PC-3 (cell line): ENCODE data around the gene SLC4A4. TPM values are rescaled to one million over a fixed set of nuclear protein-coding genes. Genes with fewer than 3 reads are reported as not detected.
A peak's percentile ranks its signal among the peaks of the same experiment; 100 is the strongest.

Experiments
- ATAC-seq: fragments of 200-7000 bp; cut with Tn5 transposase; 2 replicates; pipeline ENCODE4 v1.9.1; 2020; ENCODE audit warnings: mild to moderate bottlenecking, moderate library complexity
- BruUV-seq: library from RNA; stranded (reverse); fragments of 400-500 nt; replicated peaks from 2 replicates; lab custom pipeline; 2021; lab: Mats Ljungman, UMichigan
- CTCF ChIA-PET: fragments of 300-600 bp; sonication (Branson Sonifier 250); formaldehyde crosslinking; loops from one replicate; lab custom pipeline; 2022; ENCODE audit warnings: antibody characterized with exemption; lab: Charles Lee
- POLR2A ChIA-PET: fragments of 300-600 bp; sonication (Branson Sonifier 250); formaldehyde crosslinking; loops from one replicate; lab custom pipeline; 2022; ENCODE audit warnings: antibody characterized with exemption; ENCODE audit not compliant: unreplicated experiment; lab: Charles Lee
- DNase-seq: peaks from one replicate; pipeline ENCODE4 v3.0.0-alpha.2; 2015
- H2AFZ ChIP-seq: fragments of 300-600 bp; sonication (generic); 2 replicates; pipeline ENCODE4 v1.6.0; 2016; ENCODE audit warnings: antibody characterized with exemption, low read length
- H3F3A ChIP-seq: fragments of 300-600 bp; sonication (generic); one replicate; pipeline ENCODE4 v1.6.0; 2017; ENCODE audit warnings: antibody characterized with exemption, low read length, control low read depth, mild to moderate bottlenecking; ENCODE audit not compliant: unreplicated experiment
- H3K27ac ChIP-seq: fragments of 300-600 bp; sonication (generic); 2 replicates; pipeline ENCODE4 v1.5.1; 2016; ENCODE audit warnings: mild to moderate bottlenecking, low read length
- H3K27me3 ChIP-seq: fragments of 300-600 bp; sonication (generic); 2 replicates; pipeline ENCODE4 v1.6.1; 2016; ENCODE audit warnings: low read length, mixed read lengths
- H3K36me3 ChIP-seq: fragments of 300-600 bp; sonication (generic); 2 replicates; pipeline ENCODE4 v1.6.1; 2016; ENCODE audit warnings: low read depth, mixed run types, low read length, mixed read lengths
- H3K4me1 ChIP-seq: fragments of 300-600 bp; sonication (generic); 2 replicates; pipeline ENCODE4 v1.5.1; 2016; ENCODE audit warnings: low read length; ENCODE audit not compliant: insufficient read depth
- H3K4me2 ChIP-seq: fragments of 300-600 bp; sonication (generic); 2 replicates; pipeline ENCODE4 v1.6.0; 2016; ENCODE audit warnings: low read length
- H3K4me3 ChIP-seq: fragments of 300-600 bp; sonication (generic); 2 replicates; pipeline ENCODE4 v1.5.1; 2016; ENCODE audit warnings: mild to moderate bottlenecking, low read length, mixed read lengths
- H3K79me2 ChIP-seq: fragments of 300-600 bp; sonication (generic); 2 replicates; pipeline ENCODE4 v1.6.1; 2017; ENCODE audit warnings: low read length, mixed read lengths
- H3K9ac ChIP-seq: fragments of 300-600 bp; sonication (generic); 2 replicates; pipeline ENCODE4 v1.6.0; 2016; ENCODE audit warnings: mild to moderate bottlenecking, low read length
- H3K9me2 ChIP-seq: fragments of 300-600 bp; sonication (generic); replicated peaks from 2 replicates; pipeline ENCODE4 v1.6.1; 2016; ENCODE audit warnings: mixed run types, low read length, mixed read lengths
- H3K9me3 ChIP-seq: fragments of 300-600 bp; sonication (generic); 2 replicates; pipeline ENCODE4 v1.6.1; 2016; ENCODE audit warnings: low read length, mixed read lengths
- H4K20me1 ChIP-seq: fragments of 300-600 bp; sonication (generic); 2 replicates; pipeline ENCODE4 v1.6.1; 2016; ENCODE audit warnings: low read length, mixed read lengths
- EZH2 ChIP-seq: fragments of 300-600 bp; sonication (generic); IDR thresholded peaks from one replicate; pipeline ENCODE4 v1.6.1; 2017; ENCODE audit warnings: antibody characterized with exemption, mild to moderate bottlenecking, low read length; ENCODE audit not compliant: unreplicated experiment
- EZH2phosphoT487 ChIP-seq: fragments of 300-600 bp; sonication (generic); IDR thresholded peaks from 2 replicates; pipeline ENCODE4 v1.6.1; 2018; ENCODE audit warnings: mild to moderate bottlenecking, antibody characterized with exemption, low read length, borderline replicate concordance
- intact Hi-C: fragments of 100-400 bp; cut with micrococcal nuclease; formaldehyde crosslinking; loops from 2 replicates; pipeline ENCODE4 v1.9.0; 2023
- total RNA-seq: library from RNA; depleted of rRNA; stranded (reverse); fragments of >200 nt; gene quantifications from 2 replicates; pipeline ENCODE4 v1.2.3, GENCODE V29; 2014
- TF ChIP-seq, protein P1 (sequence below): fragments of 300-600 bp; sonication (generic); conservative IDR thresholded peaks from 2 replicates; pipeline ENCODE4 v1.5.1; 2017; ENCODE audit warnings: antibody characterized with exemption, low read depth, mild to moderate bottlenecking, low read length

Gene SLC4A4
- total RNA-seq, 1 experiment from 2014 or later: 0.47 TPM

DNA sequence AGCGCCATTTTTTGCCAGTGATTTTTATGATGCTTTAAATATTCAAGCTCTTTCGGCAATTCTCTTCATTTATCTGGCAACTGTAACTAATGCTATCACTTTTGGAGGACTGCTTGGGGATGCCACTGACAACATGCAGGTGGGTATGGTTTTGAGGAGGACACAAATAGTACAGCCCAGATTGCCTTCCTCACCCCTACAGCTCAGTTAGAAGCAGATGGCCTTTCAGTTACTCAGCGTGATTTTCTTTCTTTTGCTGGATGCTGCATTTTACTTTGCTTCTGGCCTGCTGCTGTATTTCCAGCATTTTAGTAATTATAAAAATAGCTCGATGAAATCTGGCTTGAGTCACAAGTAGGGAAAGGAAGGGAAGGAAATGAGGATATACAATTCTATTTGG is 114.7 kb downstream of the SLC4A4 start:
- DNase-seq (no peak), ATAC-seq (no peak)
- H3K9me3 ChIP-seq: no peaks in the 10 kb centered on the region
- ChIA-PET POLR2A (no interaction called here), CTCF (interaction anchor here (0.6 kb wide), 1 partner anchor 444 kb away, joined by 3 read pairs; no protein-coding TSS in a partner anchor)
- H3K4me1 ChIP-seq: peaks cover 14% of the 10 kb centered on the region
- no peak overlapping the region for H3K4me3 ChIP-seq
- TF ChIP-seq, protein P1, sequence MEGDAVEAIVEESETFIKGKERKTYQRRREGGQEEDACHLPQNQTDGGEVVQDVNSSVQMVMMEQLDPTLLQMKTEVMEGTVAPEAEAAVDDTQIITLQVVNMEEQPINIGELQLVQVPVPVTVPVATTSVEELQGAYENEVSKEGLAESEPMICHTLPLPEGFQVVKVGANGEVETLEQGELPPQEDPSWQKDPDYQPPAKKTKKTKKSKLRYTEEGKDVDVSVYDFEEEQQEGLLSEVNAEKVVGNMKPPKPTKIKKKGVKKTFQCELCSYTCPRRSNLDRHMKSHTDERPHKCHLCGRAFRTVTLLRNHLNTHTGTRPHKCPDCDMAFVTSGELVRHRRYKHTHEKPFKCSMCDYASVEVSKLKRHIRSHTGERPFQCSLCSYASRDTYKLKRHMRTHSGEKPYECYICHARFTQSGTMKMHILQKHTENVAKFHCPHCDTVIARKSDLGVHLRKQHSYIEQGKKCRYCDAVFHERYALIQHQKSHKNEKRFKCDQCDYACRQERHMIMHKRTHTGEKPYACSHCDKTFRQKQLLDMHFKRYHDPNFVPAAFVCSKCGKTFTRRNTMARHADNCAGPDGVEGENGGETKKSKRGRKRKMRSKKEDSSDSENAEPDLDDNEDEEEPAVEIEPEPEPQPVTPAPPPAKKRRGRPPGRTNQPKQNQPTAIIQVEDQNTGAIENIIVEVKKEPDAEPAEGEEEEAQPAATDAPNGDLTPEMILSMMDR: no peak
- no peak for TF ChIP-seq EZH2
- TF ChIP-seq EZH2phosphoT487: no peak
- H2AFZ ChIP-seq: no peak overlapping the region
- H3K27me3 ChIP-seq: no peaks in the 10 kb centered on the region
- no peak overlapping the region for H3K4me2 ChIP-seq
- no peaks in the 10 kb centered on the region for H3K79me2 ChIP-seq
- intact Hi-C loops: no loop called here
- H3K9ac ChIP-seq: no peak overlapping the region
- H3K27ac ChIP-seq: no peak overlapping the region
- no peaks in the 10 kb centered on the region for H4K20me1 ChIP-seq
- BruUV-seq: no TSS peak
- no peaks in the 10 kb centered on the region for H3F3A ChIP-seq
- no peaks in the 10 kb centered on the region for H3K9me2 ChIP-seq
- H3K36me3 ChIP-seq: no peaks in the 10 kb centered on the region

DNA sequence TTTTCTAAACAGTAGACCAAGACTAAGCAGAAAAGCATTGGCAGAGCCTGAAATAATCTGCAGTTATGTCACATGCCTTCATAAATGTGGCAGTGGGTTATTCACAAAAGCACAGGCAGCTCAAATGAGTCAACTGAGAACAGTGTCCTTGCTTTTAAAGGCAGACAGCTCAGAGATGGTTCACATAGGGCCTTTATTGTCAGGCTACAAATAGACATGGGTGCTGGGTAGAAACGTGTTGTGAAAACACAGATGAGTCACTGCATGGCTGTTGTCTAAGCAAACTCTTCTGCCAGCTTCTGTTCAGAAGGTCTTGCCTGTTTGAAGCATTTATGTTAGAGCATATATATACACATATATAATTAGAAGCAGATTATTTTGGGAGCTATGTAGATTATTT is 118.0 kb downstream of the SLC4A4 start:
- Histone ChIP-seq H3K4me3 (no peak overlapping the region), H3K9me3 (no peaks in the 10 kb centered on the region), H3F3A (no peaks in the 10 kb centered on the region), H3K4me2 (peak overlapping the region; percentile 35; the same call in 1 of the 2 replicates), H3K27ac (peak overlapping the region; percentile 53), H3K4me1 (peaks cover 14% of the 10 kb centered on the region), H3K27me3 (no peaks in the 10 kb centered on the region), H3K36me3 (no peaks in the 10 kb centered on the region), H3K9ac (no peak overlapping the region), H4K20me1 (no peaks in the 10 kb centered on the region), H3K9me2 (no peaks in the 10 kb centered on the region), H2AFZ (no peak overlapping the region), H3K79me2 (no peaks in the 10 kb centered on the region)
- peak; percentile 92 for DNase-seq
- CTCF ChIA-PET: interaction anchor here (1.0 kb wide), 1 partner anchor 325 kb away, joined by 3 read pairs; no protein-coding TSS in a partner anchor
- POLR2A ChIA-PET: interaction anchor here (0.6 kb wide), 1 partner anchor 26 kb away, joined by 4 read pairs; no protein-coding TSS in a partner anchor
- ATAC-seq: peak; percentile 100
- intact Hi-C loops: loop anchor here (1.0 to 5.0 kb wide), 4 partner anchors 42 to 170 kb away; no protein-coding TSS in a partner anchor
- no peak for TF ChIP-seq EZH2phosphoT487
- no peak for TF ChIP-seq EZH2
- TF ChIP-seq, protein P1: no peak
- BruUV-seq: no TSS peak

DNA sequence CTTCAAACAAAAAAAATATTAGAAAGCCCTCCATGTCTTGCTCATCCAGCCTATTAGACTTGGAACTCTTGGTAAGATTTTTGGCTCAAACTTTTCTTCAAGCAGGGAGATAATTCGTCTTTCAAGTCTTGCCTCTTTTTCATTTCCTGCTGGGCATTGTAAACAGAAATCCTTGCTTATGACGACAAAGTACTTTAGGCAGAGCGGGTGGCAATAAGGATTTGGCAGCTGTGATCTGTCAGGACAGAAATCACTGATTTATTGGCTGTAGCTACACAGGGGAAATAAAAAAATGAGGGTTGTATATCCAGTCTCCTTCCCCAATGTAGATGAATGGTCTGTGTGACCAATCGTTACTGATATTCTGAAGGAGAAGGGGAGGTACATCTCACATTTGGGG is 121.6 kb downstream of the SLC4A4 start:
- H3K4me3 ChIP-seq: no peak overlapping the region
- no peaks in the 10 kb centered on the region for H3K9me2 ChIP-seq
- POLR2A ChIA-PET: no interaction called here
- DNase-seq: peak; percentile 20
- no peak for ATAC-seq
- peak overlapping the region; percentile 40 for H2AFZ ChIP-seq
- H3K9me3 ChIP-seq: no peaks in the 10 kb centered on the region
- no peak for TF ChIP-seq EZH2phosphoT487
- TF ChIP-seq, protein P1: no peak
- no peak for TF ChIP-seq EZH2
- H3F3A ChIP-seq: no peaks in the 10 kb centered on the region
- H3K36me3 ChIP-seq: no peaks in the 10 kb centered on the region
- no TSS peak for BruUV-seq
- H3K27ac ChIP-seq: no peak overlapping the region
- H3K4me1 ChIP-seq: peaks cover 14% of the 10 kb centered on the region
- CTCF ChIA-PET: no interaction called here
- intact Hi-C loops: no loop called here
- H3K27me3 ChIP-seq: no peaks in the 10 kb centered on the region
- H3K4me2 ChIP-seq: no peak overlapping the region
- no peak overlapping the region for H3K9ac ChIP-seq
- H3K79me2 ChIP-seq: no peaks in the 10 kb centered on the region
- no peaks in the 10 kb centered on the region for H4K20me1 ChIP-seq
